Mesodermal cell (in vitro differentiated cells): Measurements from ENCODE around the gene APEX2.
"Not testable (repeated sequence)": the region's sequence is repeated elsewhere in the genome, so short reads cannot be mapped to it uniquely, and the experiment has no call there.

Experiments
- H3K27ac ChIP-seq: 2 replicates; pipeline ENCODE4 v1.7.0; 2013; ENCODE audit warnings: mild to moderate bottlenecking, low read depth, low read length, moderate library complexity; ENCODE audit not compliant: severe bottlenecking
- H3K36me3 ChIP-seq: 2 replicates; pipeline ENCODE4 v1.7.1; 2013; ENCODE audit warnings: mild to moderate bottlenecking, low read length, moderate library complexity; ENCODE audit not compliant: control insufficient read depth, insufficient read depth
- H3K4me1 ChIP-seq: one replicate; pipeline ENCODE4 v1.7.1; 2013; ENCODE audit warnings: mild to moderate bottlenecking, low read length; ENCODE audit not compliant: insufficient read depth, control insufficient read depth, poor library complexity, severe bottlenecking
- H3K4me3 ChIP-seq: 2 replicates; pipeline ENCODE4 v1.7.0; 2013; ENCODE audit warnings: low read length, control low read depth, mild to moderate bottlenecking; ENCODE audit not compliant: insufficient read depth, poor library complexity, severe bottlenecking; ENCODE audit errors: extremely low read depth
- H3K9me3 ChIP-seq: 2 replicates; pipeline ENCODE4 v1.7.1; 2013; ENCODE audit warnings: mild to moderate bottlenecking, low read length, moderate library complexity; ENCODE audit not compliant: control insufficient read depth
- whole genome bisulfite sequencing, 2 experiments: methylation state at CpG; one replicate each; pipeline ENCODE4 v1.1.5; 2013; ENCODE audit warnings: missing lambda C conversion rate in 2 of 2; ENCODE audit not compliant: insufficient coverage in 2 of 2; 5-methylcytosine and 5-hydroxymethylcytosine counted together

Gene APEX2

DNA sequence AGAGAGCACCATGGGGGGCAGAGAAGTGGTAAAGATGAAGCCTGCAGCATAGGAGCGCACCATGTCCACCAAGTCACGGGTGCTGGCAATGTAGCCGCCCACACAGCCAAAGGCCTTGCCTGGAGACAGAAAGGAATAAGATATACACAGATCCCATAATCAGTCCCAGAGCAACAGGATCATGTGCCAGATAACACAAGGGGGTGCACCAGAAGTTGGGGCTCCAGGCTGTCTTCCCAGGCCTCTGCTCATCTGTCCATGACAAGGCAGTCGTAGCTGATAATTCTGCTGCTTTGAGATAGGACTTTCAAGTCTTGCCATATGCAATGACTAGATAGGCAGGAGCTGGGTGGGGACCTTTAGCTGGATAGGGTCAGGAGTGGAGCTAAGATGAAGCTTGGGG, 14.7 kb downstream of the APEX2 start:
- Histone ChIP-seq H3K4me3 (no peak overlapping the region), H3K4me1 (no peaks in the 10 kb centered on the region), H3K27ac (no peak overlapping the region), H3K9me3 (no peaks in the 10 kb centered on the region), H3K36me3 (no peaks in the 10 kb centered on the region)
- 100% methylated on average over 1 of the region's 4 CpGs; no CpG with 5 or more reads in 1 of the 2 experiments for WGBS, 2 experiments

DNA sequence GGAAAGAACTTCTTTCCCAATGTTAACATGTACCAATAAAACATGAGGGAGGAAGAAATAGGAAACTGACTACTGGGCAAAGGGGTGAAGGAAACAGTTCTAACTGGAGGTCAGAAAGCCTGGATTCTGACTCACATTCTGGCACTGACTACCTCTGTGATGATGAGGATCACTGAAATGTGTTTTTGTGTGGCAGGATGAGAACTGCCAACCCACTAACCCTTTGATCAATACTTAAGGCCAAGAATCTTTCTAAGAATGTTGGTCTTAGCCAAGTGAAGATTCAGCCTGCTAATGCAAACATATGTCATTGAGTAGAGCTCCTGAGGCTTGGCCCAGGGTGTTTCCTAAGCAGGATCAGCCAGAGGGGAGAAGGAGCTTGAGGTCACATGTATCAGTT, 26.0 kb downstream of the APEX2 start:
- no peaks in the 10 kb centered on the region for H3K36me3 ChIP-seq
- H3K4me1 ChIP-seq: no peaks in the 10 kb centered on the region
- H3K4me3 ChIP-seq: no peak overlapping the region
- no peaks in the 10 kb centered on the region for H3K9me3 ChIP-seq
- H3K27ac ChIP-seq: no peak overlapping the region

DNA sequence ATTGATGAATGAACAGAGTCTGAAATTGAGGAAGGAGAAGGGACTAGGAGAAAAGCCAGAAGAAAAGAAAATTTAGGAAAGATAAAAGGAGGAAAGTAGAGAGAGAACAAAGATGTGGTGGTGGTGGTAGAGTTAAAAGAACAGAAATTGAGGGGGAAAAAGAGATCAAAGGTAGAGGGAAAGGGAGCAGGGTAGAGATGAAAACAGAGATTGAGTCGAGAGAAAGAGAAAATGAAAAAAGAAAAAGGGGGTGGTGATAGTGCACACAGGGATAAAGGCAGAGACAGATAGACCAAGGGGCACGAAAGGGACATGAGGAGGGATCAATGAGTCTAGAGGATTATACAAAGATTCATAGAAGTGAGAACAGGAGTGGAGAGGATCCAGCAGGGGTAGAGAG, 26.7 kb downstream of the APEX2 start:
- no peaks in the 10 kb centered on the region for H3K4me1 ChIP-seq
- WGBS, 2 experiments: 90 to 100% methylated on average over 1 to 2 of the region's 2 CpGs
- H3K36me3 ChIP-seq: no peaks in the 10 kb centered on the region
- no peak overlapping the region for H3K27ac ChIP-seq
- H3K4me3 ChIP-seq: no peak overlapping the region
- H3K9me3 ChIP-seq: no peaks in the 10 kb centered on the region

DNA sequence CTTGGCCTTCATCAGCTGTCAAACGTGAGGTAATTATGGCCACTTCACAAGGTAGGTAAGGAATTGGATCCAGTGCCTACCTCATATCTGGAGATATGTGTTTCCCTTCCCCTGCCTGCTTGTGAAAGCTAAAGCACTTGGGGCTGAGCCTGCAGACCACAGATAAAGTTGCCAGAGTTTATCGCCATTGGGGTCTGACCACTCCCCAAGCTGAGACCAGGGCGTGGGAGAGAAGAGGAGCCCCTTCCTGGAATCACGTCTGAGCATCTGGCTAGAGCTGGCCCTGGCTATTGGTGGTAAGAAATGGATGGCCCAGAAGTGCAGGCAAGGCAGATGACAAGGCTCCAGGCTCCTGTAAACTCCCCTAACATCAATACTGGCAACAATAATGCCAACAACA, 27.9 kb downstream of the APEX2 start:
- Histone ChIP-seq H3K9me3 (no peaks in the 10 kb centered on the region), H3K4me3 (no peak overlapping the region), H3K36me3 (no peaks in the 10 kb centered on the region), H3K27ac (no peak overlapping the region), H3K4me1 (no peaks in the 10 kb centered on the region)
- WGBS, 2 experiments: 80 to 100% methylated on average over 1 to 2 of the region's 4 CpGs

DNA sequence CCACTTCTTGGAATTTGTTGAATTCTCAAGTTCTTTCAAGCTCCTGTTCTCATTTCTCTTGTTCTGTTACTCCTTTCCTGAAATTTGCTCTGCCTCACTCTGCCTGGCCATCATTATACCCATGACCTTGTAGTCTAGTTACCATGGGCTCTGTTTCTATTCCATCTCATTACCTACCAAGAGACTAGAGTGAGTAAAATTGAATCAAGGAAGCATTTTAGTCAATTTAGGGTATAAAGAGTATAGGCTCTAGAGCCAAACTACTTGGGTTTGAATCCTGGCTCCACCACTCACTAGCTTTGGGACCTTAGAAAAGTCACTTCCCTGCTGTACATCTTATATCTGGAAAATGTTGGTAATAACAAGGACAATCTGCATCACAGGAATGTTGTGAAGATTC, 28.4 kb downstream of the APEX2 start:
- no peaks in the 10 kb centered on the region for H3K4me1 ChIP-seq
- no peak overlapping the region for H3K4me3 ChIP-seq
- H3K36me3 ChIP-seq: no peaks in the 10 kb centered on the region
- no peaks in the 10 kb centered on the region for H3K9me3 ChIP-seq
- no peak overlapping the region for H3K27ac ChIP-seq

DNA sequence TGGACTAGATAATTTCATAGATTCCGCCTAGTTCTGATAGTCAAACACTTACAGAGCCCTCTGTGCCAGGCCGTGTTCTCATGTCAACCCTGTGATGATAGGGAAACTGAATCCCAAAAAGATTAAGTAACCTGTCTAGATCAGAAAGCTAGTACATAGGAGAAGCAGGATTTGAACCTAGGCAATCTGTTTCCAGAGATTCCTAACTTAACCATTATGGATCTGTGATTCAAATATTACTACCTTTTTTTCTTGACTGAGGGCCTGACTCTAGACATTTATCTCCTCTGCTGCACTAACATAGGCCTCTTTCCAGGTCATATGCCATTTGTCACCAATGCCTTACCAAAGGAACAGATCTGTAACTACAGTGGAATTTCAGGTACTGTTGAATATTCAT, 29.1 kb downstream of the APEX2 start:
- Histone ChIP-seq H3K36me3 (no peaks in the 10 kb centered on the region), H3K9me3 (no peaks in the 10 kb centered on the region), H3K4me3 (no peak overlapping the region), H3K4me1 (no peaks in the 10 kb centered on the region), H3K27ac (no peak overlapping the region)
- 100% methylated on average over 1 of the region's 2 CpGs; no CpG with 5 or more reads in 1 of the 2 experiments for WGBS, 2 experiments

DNA sequence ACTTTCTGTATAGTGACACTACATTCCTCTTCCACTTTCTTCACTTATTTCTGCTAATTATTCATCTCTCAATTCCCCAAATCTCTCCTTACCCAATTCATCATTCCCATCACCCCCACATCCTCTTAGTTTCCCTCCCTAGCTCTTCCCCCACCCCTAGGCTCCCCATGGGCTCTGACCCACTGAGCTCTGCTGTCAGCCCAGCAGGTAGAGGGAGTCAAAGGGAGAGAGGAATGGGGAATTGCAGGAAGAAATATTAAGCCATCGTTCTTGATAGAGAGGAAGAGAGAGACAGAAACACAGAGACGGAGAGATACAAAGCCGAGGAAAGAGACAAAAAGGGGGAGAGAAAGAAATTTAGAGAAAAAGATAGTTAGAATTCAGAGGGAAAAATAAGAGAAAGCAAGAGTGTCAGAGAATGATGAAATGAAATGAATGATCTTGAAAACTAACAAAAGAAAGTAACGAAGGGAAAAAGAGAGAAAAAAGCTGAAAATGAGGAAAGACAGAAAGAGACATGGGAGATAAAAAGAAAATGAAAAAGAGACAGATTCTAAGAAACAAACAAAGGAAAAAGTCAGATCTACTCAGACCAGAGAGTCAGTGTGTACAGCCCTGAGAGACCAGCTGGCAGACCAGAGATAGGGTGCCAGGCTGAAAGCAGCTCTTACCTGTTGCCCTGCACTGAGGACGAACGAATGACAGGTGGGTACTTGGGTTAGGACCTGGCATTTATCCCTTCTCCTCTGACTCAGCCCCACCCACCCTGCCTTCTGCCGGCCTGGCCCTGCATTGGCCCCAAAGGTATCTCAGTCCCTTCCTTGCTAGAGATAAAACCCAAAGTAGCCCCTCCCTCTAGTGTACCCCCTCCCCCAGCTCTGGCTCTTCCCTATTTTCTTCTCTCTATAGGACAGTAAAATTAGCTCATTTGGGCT, 30.4 kb downstream of the APEX2 start, which contains the start of gene ALAS2:
TSS of gene ALAS2 (minus strand) at position 707 of the 935 bp plus-strand sequence. CDS start 4,977 bp downstream, outside the sequence.
- no peaks in the 10 kb centered on the region for H3K9me3 ChIP-seq
- H3K4me1 ChIP-seq: no peaks in the 10 kb centered on the region
- no peak within 1 kb of the TSS for H3K27ac ChIP-seq
- 68 to 80% methylated on average over 3 to 4 of the region's 7 CpGs for WGBS, 2 experiments
- no peak within 1 kb of the TSS for H3K4me3 ChIP-seq
- H3K36me3 ChIP-seq: no peaks in the 10 kb centered on the region

DNA sequence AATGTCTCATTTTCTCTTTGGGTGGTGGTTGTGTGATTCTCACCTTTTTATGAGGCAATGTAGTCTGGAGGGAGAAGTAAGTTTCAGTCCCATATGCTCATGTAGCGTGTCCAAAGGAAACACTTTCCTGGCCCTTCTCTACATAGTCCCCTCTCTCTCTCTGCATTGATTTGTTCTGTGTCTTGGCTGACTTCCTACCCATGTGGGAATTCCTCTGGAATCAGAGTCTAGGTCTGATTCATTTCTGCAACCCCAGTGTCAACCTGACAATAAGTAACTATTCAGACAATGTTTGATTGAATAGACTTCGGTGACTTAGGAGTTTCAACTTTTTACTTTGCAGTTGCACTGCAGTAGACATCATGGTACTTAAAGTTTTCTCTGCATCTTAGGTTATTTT, 33.3 kb downstream of the APEX2 start:
- H3K4me3 ChIP-seq: no peak overlapping the region
- no peaks in the 10 kb centered on the region for H3K36me3 ChIP-seq
- H3K9me3 ChIP-seq: no peaks in the 10 kb centered on the region
- no peaks in the 10 kb centered on the region for H3K4me1 ChIP-seq
- no CpG with 5 or more reads among the region's 2 CpGs for WGBS, 2 experiments
- no peak overlapping the region for H3K27ac ChIP-seq

DNA sequence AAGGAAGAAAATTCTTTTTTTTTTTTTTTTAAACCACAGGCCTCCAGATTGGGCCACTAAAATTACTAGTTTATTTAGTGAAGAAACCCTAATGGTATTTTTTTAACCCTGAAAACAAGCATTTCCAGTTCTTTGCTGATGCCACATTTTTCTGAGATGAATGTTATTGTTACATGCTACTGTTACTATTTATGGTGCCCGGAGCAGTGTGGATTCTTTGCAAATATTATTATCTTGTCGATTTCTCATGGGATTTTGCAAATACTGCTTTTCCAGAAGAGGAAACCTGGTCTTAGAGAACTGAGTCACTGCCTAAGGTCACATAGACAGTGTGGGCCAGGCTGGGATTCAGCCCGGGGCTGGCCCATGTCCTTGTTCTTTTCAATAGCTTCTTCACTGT, 39.3 kb downstream of the APEX2 start:
- Histone ChIP-seq H3K9me3 (no peaks in the 10 kb centered on the region), H3K27ac (no peak overlapping the region), H3K4me3 (no peak overlapping the region), H3K36me3 (no peaks in the 10 kb centered on the region), H3K4me1 (no peaks in the 10 kb centered on the region)
- WGBS, 2 experiments: 50 to 92% methylated on average over 1 to 2 of the region's 3 CpGs

DNA sequence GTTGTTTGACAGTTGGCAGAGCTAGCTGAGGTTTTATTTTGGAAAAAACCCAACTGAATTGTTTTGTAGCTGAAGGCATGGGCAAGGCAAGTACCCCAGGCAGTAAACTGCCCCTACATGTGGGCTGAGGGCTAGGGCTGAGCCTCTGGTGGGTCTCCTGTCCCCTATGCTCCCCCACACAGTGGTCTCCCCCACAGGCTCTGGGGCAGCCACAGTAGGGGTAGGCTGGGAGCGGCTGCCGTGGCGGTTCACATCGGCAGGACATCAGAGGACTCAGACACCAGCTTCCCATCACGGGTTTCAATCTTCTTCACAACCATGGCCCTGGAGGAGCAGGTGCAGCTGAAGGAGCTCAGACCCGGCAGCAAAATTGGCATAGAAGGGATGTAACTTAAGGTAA, 41.4 kb downstream of the APEX2 start:
- Histone ChIP-seq H3K27ac (no peak overlapping the region), H3K4me1 (no peaks in the 10 kb centered on the region), H3K36me3 (no peaks in the 10 kb centered on the region), H3K4me3 (no peak overlapping the region), H3K9me3 (no peaks in the 10 kb centered on the region)
- WGBS, 2 experiments: 87% methylated on average over 3 of the region's 6 CpGs; no CpG with 5 or more reads in 1 of the 2 experiments

DNA sequence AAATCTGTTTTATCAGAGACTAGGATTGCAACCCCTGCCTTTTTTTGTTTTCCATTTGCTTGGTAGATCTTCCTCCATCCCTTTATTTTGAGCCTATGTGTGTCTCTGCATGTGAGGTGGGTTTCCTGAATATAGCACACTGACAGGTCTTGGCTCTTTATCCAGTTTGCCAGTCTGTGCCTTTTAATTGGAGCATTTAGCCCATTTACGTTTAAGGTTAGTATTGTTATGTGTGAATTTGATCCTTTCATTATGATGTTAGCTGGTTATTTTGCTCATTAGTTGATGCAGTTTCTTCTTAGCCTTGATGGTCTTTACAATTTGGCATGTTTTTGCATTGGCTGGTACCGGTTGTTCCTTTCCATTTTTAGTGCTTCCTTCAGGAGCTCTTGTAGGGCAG, 50.4 kb downstream of the APEX2 start:
- not testable (repeated sequence) for H3K36me3 ChIP-seq, H3K27ac ChIP-seq, H3K4me3 ChIP-seq, H3K4me1 ChIP-seq, H3K9me3 ChIP-seq
- WGBS, 2 experiments: 100% methylated on average over 1 of the region's 2 CpGs; no CpG with 5 or more reads in 1 of the 2 experiments
